Rectal smooth muscle tissue (tissue), 1 donor: ENCODE measurements around the gene APOBEC3B.
"Not testable (repeated sequence)": the region's sequence is repeated elsewhere in the genome, so short reads cannot be mapped to it uniquely, and the experiment has no call there.

Experiments used
- H3K27ac ChIP-seq: one replicate; pipeline ENCODE4 v1.7.0; 2013; ENCODE audit warnings: low read depth, low read length, inconsistent platforms
- H3K27me3 ChIP-seq: one replicate; pipeline ENCODE4 v1.7.0; 2013; ENCODE audit warnings: low read length; ENCODE audit not compliant: control insufficient read depth, insufficient read depth
- H3K36me3 ChIP-seq: one replicate; pipeline ENCODE4 v1.7.0; 2013; ENCODE audit warnings: low read length; ENCODE audit not compliant: control insufficient read depth, insufficient read depth
- H3K4me1 ChIP-seq: one replicate; pipeline ENCODE4 v1.7.0; 2013; ENCODE audit warnings: low read length; ENCODE audit not compliant: control insufficient read depth, insufficient read depth
- H3K4me3 ChIP-seq: one replicate; pipeline ENCODE4 v1.7.0; 2013; ENCODE audit warnings: low read length
- H3K9ac ChIP-seq: one replicate; pipeline ENCODE4 v1.7.0; 2013; ENCODE audit warnings: low read length

The APOBEC3B gene

DNA sequence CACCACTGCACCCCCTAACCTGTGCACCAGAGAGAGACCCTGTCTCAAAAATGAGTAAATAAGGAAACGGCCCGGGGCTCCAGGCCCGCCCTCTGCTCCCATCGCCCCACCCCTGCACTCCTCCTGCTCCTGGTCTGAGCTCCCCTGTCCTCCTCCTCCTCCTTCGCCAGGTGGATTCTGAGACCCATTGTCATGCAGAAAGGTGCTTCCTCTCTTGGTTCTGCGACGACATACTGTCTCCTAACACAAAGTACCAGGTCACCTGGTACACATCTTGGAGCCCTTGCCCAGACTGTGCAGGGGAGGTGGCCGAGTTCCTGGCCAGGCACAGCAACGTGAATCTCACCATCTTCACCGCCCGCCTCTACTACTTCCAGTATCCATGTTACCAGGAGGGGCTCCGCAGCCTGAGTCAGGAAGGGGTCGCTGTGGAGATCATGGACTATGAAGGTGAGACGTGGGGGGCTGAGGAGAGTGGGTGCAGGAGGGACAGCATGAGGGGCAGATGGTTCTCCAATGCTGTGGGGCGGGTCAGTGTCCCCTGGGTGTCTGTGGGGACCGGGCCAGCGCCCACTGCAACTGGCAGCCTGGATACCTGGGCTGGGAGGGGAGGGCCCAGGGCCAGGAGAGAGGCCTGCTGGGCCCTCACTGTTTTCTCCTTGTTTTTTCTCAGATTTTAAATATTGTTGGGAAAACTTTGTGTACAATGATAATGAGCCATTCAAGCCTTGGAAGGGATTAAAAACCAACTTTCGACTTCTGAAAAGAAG lies 35.6 kb downstream of the APOBEC3B start:
- Histone ChIP-seq H3K27me3 (no peaks in the 10 kb centered on the region), H3K4me3 (no peak overlapping the region), H3K9ac (no peak overlapping the region), H3K36me3 (peaks cover 2% of the 10 kb centered on the region), H3K4me1 (no peaks in the 10 kb centered on the region), H3K27ac (no peak overlapping the region)

- Histone ChIP-seq H3K4me3 (peak overlapping the region; percentile 44), H3K27ac (peak overlapping the region; percentile 51)
- not testable (repeated sequence) for H3K27me3 ChIP-seq, H3K36me3 ChIP-seq, H3K9ac ChIP-seq, H3K4me1 ChIP-seq
Measured at GRCh38 chr22:39020021-39020651, 38.0 kb downstream of the APOBEC3B start.

DNA sequence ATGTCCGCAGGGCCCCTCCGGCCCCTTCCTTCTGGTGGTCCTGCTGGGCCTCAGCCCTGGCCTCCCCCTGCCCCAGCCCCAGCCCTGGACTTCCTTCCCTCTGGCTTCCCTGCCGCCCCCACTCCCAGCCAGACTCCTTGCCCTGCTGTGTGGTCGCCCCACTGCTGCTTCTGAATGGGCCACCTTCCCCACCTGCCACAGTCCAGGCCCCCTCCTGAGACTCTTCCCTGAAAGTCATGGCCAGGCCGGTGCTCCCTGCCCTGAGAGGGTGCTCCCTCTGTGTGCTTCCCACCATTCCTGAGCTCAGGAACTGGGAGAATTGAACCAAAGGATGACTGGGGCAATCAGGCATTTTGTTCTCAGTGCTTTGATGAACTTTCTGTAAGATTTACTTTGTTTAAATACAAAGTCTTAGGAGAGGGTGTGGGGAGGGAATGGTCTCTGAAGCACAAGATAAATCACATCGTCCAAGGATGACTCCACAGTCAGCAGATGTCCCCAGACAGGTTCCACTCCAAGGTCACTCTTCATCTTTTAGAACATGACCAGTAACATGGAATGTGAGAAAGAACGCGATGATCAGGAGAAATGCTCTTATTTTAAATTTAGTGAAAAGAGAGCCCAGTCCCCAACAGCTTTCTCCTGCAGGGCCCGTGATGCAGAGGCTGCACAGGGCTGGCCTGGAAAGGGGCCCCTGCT lies 39.6 kb downstream of the APOBEC3B start:
- H3K9ac ChIP-seq: peak overlapping the region; percentile 19
- H3K27ac ChIP-seq: peak overlapping the region; percentile 51
- H3K4me1 ChIP-seq: no peaks in the 10 kb centered on the region
- H3K4me3 ChIP-seq: peak overlapping the region; percentile 49
- H3K36me3 ChIP-seq: peaks cover 6% of the 10 kb centered on the region
- no peaks in the 10 kb centered on the region for H3K27me3 ChIP-seq

DNA sequence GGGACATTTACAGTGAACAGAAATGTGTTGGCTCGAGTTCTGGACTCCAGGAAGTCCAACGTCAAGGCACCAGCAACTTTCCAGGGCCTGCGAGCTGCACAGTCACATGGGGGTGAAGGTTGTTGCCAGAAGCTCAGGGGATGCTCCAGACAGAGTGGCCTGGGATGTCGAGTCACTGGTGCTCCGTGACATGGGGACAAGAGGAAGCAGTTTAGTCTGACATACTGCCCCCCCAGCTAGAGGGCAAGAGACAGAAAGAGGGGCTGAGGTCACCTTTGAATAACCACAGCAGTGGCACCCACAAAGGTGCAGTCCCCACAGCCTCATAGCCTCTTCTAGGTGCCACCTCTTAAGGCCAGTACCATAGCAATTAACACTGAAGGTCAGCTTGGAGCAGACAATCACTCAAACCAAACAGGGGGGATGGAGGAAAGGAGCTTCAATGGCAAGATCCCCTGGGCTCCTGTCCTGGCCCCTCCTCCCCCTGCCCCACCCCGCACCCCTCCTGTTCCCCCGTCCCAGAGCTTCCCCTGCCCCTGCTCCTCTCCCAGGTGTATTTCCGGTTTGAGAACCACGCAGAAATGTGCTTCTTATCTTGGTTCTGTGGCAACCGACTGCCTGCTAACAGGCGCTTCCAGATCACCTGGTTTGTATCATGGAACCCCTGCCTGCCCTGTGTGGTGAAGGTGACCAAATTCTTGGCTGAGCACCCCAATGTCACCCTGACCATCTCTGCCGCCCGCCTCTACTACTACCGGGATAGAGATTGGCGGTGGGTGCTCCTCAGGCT lies 42.6 kb downstream of the APOBEC3B start:
- Histone ChIP-seq H3K4me1 (no peaks in the 10 kb centered on the region), H3K36me3 (peaks cover 4% of the 10 kb centered on the region), H3K27me3 (no peaks in the 10 kb centered on the region), H3K4me3 (no peak overlapping the region), H3K27ac (no peak overlapping the region), H3K9ac (no peak overlapping the region)

- H3K27me3 ChIP-seq: no peaks in the 10 kb centered on the region
Measured at GRCh38 chr22:39026509-39027150, 44.5 kb downstream of the APOBEC3B start.

GRCh38 chr22:39027717-39028116 lies 45.6 kb downstream of the APOBEC3B start:
- Histone ChIP-seq H3K9ac (no peak overlapping the region), H3K36me3 (peaks cover 4% of the 10 kb centered on the region), H3K4me3 (no peak overlapping the region), H3K27ac (no peak overlapping the region), H3K27me3 (no peaks in the 10 kb centered on the region), H3K4me1 (no peaks in the 10 kb centered on the region)

More at GRCh38 chr22:39026509-39027150, 44.5 kb downstream of the APOBEC3B start:
- H3K4me3 ChIP-seq: no peak overlapping the region
- H3K36me3 ChIP-seq: peaks cover 4% of the 10 kb centered on the region
- no peak overlapping the region for H3K9ac ChIP-seq
- no peak overlapping the region for H3K27ac ChIP-seq
- no peaks in the 10 kb centered on the region for H3K4me1 ChIP-seq

- H3K36me3 ChIP-seq: peaks cover 4% of the 10 kb centered on the region
Measured at GRCh38 chr22:39028281-39028680, 46.1 kb downstream of the APOBEC3B start.

DNA sequence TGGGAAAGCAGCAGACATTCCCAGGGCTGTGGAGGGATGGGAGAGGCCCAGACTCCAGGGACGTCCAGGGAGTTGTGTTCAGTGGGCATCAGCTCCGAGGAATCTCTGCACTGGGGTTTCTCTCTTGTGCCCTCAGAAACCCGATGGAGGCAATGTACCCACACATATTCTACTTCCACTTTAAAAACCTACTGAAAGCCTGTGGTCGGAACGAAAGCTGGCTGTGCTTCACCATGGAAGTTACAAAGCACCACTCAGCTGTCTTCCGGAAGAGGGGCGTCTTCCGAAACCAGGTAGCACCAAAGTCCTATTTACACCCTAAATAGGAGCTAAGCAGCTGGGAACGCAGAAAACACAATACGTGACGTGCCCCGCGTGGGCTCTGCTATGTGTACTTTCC lies 47.1 kb downstream of the APOBEC3B start:
- Histone ChIP-seq H3K4me1 (no peaks in the 10 kb centered on the region), H3K9ac (no peak overlapping the region), H3K36me3 (no peaks in the 10 kb centered on the region), H3K27ac (no peak overlapping the region), H3K4me3 (no peak overlapping the region), H3K27me3 (no peaks in the 10 kb centered on the region)

More at GRCh38 chr22:39028281-39028680, 46.1 kb downstream of the APOBEC3B start:
- no peaks in the 10 kb centered on the region for H3K4me1 ChIP-seq
- no peak overlapping the region for H3K4me3 ChIP-seq
- H3K27me3 ChIP-seq: no peaks in the 10 kb centered on the region
- no peak overlapping the region for H3K27ac ChIP-seq
- no peak overlapping the region for H3K9ac ChIP-seq

DNA sequence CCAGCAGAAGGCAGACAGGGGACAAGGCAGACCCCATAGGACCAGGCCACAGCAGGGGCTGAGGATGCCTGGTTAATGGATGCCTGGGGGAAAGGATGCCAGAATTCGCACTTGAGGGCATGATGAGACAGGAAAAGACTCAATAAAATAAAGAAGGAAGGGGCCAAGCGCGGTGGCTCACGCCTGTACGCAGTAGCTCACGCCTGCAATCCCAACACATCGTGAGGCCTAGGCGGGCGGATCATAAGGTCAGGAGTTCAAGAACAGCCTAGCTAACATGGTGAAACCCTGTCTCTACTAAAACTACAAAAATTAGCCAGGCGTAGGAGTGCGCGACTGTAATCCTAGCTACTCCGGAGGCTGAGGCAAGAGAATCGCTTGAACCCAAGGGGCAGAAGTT lies 48.6 kb downstream of the APOBEC3B start:
- no peaks in the 10 kb centered on the region for H3K36me3 ChIP-seq
- H3K27ac ChIP-seq: no peak overlapping the region
- H3K4me1 ChIP-seq: no peaks in the 10 kb centered on the region
- no peak overlapping the region for H3K4me3 ChIP-seq
- no peaks in the 10 kb centered on the region for H3K27me3 ChIP-seq
- H3K9ac ChIP-seq: no peak overlapping the region

DNA sequence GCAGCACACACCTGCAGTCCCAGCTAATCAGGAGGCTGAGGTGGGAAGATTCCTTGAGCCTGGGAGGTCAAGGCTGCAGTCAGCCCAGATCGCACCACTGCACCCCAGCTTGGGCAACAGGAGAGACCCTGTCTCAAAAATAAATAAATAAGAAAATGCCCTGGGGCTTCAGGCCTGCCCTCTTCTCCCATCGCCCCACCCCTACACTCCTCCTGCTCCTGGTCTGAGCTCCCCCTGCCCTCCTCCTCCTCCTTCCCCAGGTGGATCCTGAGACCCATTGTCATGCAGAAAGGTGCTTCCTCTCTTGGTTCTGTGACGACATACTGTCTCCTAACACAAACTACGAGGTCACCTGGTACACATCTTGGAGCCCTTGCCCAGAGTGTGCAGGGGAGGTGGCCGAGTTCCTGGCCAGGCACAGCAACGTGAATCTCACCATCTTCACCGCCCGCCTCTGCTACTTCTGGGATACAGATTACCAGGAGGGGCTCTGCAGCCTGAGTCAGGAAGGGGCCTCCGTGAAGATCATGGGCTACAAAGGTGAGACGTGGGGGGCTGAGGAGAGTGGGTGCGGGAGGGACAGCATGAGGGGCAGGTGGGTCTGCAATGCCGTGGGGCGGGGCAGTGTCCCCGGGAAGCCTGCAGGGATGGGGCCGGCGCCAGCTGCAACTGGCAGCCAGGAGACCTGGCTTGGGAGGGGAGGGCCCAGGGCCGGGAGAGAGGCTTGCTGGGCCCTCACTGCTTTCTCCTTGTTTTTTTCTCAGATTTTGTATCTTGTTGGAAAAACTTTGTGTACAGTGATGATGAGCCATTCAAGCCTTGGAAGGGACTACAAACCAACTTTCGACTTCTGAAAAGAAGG lies 49.5 kb downstream of the APOBEC3B start:
- H3K27me3 ChIP-seq, H3K9ac ChIP-seq, H3K27ac ChIP-seq, H3K4me3 ChIP-seq, H3K4me1 ChIP-seq, H3K36me3 ChIP-seq: not testable (repeated sequence)

DNA sequence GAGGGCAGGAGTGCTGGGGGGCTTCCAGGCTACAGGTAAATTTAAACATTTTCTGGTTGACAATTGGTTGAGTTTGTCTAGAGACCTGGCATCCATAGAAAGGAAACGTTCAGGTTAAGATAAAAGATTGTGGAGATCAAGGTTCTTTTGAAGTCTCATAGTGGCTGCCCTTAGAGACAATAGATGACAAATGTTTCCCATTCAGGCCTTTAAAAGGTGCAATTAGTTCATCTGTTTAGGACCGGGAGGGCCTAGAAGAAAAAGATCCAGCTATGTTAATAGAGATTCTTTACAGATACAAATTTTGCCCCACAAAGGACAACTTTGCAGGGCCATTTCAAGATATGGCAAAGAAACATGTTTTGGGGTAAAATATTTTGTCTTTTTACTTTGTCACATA lies 54.9 kb downstream of the APOBEC3B start:
- not testable (repeated sequence) for H3K27ac ChIP-seq, H3K27me3 ChIP-seq, H3K9ac ChIP-seq, H3K36me3 ChIP-seq, H3K4me3 ChIP-seq, H3K4me1 ChIP-seq
